Suprapubic skin (tissue), 3 donors: Measurements from ENCODE around the gene SNX15.

Experiments
- CTCF ChIP-seq, 2 donors: fragments of 200-600 bp in 1 of 2; fragments of 450-650 bp in 1 of 2; sonication (generic) in 1 of 2; IDR thresholded peaks; one replicate each; pipeline ENCODE4 v1.5.1; 2016 to 2019; ENCODE audit warnings: antibody characterized with exemption in 2 of 2, mild to moderate bottlenecking in 1 of 2, moderate library complexity in 1 of 2
- POLR2AphosphoS5 ChIP-seq, 3 donors: sonication (generic); formaldehyde crosslinking; IDR thresholded peaks; one replicate each; pipeline ENCODE4 v1.6.1; 2017; ENCODE audit warnings: antibody characterized with exemption in 3 of 3

DNA sequence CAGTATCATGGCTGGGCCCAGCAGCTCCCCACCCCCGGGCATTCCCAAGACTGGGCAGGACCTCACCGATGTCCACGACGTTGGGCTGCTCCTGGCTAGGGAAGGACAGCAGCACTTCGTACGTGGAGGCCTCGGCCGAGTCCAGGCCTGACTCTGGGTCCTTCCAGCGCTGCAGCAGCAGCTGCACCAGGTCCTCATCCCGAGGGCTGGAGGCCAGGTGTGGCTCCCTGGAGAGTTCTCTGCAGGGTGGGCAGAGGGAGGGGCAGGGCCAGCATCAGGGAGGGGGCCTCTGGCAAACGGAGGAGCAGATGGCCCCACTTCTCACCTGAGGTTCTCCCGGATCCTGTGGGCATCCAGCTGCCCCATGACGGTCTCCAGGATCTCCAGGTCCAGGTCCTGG, 30.8 kb downstream of the SNX15 start:
- TF ChIP-seq CTCF (IDR thresholded peaks at IDR 0.05) (no peak), POLR2AphosphoS5 (IDR thresholded peaks at IDR 0.05) (no peak)
